Brain microvascular endothelial cell (primary cell): ENCODE data around the gene CIC.

Experiments used
- DNase-seq: peaks from one replicate; pipeline ENCODE4 v3.0.0-alpha.2; 2020
- H3K27ac ChIP-seq: fragments of 250-450 bp; sonication (Bioruptor Pico); 2 replicates; pipeline ENCODE4 v1.5.1; 2020; ENCODE audit warnings: mild to moderate bottlenecking, moderate library complexity
- H3K27me3 ChIP-seq: fragments of 250-450 bp; sonication (Bioruptor Pico); replicated peaks from 2 replicates; pipeline ENCODE4 v1.5.1; 2020; ENCODE audit warnings: mild to moderate bottlenecking
- H3K36me3 ChIP-seq: fragments of 250-450 bp; sonication (Bioruptor Pico); replicated peaks from 2 replicates; pipeline ENCODE4 v1.5.1; 2020; ENCODE audit warnings: mild to moderate bottlenecking
- H3K4me3 ChIP-seq: 2 replicates; pipeline ENCODE4 v1.5.1; 2011; ENCODE audit warnings: low read depth, mild to moderate bottlenecking, control low read depth, low read length, moderate library complexity
- in situ Hi-C: cut with HindIII; loops from 2 replicates; pipeline ENCODE4 v1.10.0; 2017; ENCODE audit warnings: low sequenced_read_pairs, low pct_ligation_motif_present
- TF ChIP-seq, protein P1 (sequence below): IDR thresholded peaks from 2 replicates; pipeline ENCODE4 v1.5.1; 2011; ENCODE audit warnings: low read depth, mild to moderate bottlenecking, moderate library complexity, low read length, control low read depth, inconsistent platforms; ENCODE audit errors: missing control alignments

CIC gene

DNA sequence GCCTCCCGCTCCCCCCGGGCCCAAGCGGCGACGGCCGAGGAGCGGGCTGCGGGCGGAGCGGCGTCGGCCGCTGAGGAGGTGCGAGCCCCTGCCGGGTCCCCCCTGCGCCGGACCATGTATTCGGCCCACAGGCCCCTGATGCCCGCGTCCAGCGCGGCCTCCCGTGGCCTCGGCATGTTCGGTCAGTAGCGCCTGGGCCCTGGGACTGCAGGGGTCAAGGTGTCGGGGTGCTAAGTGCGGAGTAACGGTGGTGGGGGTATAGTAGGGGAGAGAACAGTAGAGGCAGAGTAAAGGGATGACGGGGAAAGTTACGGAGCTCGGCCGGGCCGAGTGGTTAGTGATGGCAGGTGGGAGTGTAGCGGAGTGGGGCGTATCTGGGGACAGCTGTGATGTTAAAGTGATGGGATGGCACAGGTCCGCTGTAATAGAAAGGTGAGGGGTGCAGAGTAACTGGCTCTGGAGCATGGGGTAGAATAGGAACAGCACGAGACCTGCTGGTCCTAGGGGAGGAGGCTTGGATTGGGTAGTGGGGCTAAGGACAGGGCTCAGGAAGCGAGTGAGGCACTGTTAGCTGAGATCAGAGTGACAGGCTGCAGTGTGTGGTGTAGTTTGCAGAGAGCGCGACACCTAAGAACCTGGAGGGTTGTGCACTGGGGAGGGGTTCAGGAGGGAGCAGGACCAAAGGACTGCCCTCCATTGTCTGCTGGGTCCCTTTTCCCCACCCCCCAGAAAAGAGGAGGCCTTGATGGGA lies 15.7 kb downstream of the CIC start:
- peak overlapping the region; percentile 63 for H3K4me3 ChIP-seq
- in situ Hi-C loops: no loop called here
- H3K27me3 ChIP-seq: no peaks in the 10 kb centered on the region
- no peak overlapping the region for H3K27ac ChIP-seq
- peaks cover 28% of the 10 kb centered on the region for H3K36me3 ChIP-seq
- TF ChIP-seq, protein P1, sequence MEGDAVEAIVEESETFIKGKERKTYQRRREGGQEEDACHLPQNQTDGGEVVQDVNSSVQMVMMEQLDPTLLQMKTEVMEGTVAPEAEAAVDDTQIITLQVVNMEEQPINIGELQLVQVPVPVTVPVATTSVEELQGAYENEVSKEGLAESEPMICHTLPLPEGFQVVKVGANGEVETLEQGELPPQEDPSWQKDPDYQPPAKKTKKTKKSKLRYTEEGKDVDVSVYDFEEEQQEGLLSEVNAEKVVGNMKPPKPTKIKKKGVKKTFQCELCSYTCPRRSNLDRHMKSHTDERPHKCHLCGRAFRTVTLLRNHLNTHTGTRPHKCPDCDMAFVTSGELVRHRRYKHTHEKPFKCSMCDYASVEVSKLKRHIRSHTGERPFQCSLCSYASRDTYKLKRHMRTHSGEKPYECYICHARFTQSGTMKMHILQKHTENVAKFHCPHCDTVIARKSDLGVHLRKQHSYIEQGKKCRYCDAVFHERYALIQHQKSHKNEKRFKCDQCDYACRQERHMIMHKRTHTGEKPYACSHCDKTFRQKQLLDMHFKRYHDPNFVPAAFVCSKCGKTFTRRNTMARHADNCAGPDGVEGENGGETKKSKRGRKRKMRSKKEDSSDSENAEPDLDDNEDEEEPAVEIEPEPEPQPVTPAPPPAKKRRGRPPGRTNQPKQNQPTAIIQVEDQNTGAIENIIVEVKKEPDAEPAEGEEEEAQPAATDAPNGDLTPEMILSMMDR: no peak
- no peak for DNase-seq

DNA sequence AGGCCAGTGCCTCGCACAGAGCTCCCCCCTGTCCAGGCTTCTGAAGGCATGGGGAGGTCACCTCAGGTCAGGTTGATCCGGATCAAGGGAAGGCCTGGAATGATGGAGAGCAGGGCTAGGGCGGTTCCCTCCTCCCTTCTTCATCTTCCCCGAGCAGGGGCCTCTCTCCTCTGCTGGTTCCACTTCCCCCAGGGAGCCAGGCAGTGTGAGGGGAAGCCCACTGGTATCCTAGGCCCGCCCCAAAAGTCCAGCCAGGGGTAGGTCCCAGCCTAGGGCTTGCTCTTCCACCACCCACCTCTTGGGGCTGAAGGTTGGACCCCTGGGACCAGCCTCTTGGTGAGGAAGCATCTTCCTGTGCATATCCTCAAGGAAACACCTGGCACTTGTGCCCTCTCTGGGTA lies 16.5 kb downstream of the CIC start:
- no peak overlapping the region for H3K4me3 ChIP-seq
- TF ChIP-seq, protein P1: no peak
- no peak for DNase-seq
- H3K36me3 ChIP-seq: peaks cover 36% of the 10 kb centered on the region
- no peaks in the 10 kb centered on the region for H3K27me3 ChIP-seq
- no peak overlapping the region for H3K27ac ChIP-seq
- in situ Hi-C loops: no loop called here

DNA sequence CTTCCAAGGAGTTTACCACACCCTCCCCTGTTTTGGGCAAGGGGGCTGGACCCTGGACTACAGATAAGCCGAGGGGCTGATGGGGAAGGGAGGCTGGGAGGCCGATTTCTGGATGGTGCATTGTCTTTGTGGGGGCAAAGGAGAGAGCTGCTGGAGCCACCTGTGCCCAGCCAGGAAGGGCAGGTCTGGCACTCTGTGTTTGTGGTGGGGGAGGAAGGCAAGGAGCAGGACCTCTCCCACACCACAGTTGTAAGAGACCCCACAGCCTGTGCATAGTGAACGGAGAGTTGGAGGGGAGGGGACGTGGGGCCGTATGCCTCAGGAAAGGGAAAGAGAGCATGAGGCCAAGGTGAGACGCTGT lies 16.9 kb downstream of the CIC start:
- H3K4me3 ChIP-seq: peak overlapping the region; percentile 5
- in situ Hi-C loops: no loop called here
- peaks cover 40% of the 10 kb centered on the region for H3K36me3 ChIP-seq
- no peaks in the 10 kb centered on the region for H3K27me3 ChIP-seq
- TF ChIP-seq, protein P1: no peak
- DNase-seq: no peak
- no peak overlapping the region for H3K27ac ChIP-seq

DNA sequence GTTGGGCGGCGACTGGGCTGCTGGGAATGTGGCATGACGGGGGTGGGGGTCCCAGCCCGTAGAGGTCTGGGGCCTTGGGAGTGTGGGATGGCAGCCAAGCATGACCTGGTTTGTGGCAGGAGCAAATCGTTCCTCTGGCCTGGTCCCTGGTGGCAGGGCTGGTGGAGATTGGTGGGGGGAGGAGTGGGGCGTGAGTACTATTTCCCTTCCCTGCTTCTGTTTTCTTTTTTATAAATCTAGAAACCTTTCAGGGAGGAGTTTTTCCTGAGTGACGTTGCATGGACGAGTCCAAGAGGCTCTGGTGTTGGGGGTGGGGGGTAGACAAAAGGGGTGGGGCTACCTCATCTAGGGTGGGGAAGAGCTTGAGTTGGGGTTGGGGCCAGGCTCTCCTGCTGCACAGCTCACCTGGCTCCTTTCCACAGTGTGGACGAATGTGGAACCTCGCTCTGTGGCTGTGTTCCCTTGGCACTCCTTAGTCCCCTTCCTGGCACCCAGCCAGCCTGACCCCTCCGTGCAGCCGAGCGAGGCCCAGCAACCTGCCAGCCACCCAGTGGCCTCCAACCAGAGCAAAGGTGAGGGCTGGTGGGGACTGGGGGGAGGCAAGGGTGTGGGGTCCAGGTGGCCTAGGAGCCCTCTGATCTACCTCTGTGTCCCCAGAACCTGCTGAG lies 17.4 kb downstream of the CIC start:
- H3K27ac ChIP-seq: no peak overlapping the region
- DNase-seq: no peak

DNA sequence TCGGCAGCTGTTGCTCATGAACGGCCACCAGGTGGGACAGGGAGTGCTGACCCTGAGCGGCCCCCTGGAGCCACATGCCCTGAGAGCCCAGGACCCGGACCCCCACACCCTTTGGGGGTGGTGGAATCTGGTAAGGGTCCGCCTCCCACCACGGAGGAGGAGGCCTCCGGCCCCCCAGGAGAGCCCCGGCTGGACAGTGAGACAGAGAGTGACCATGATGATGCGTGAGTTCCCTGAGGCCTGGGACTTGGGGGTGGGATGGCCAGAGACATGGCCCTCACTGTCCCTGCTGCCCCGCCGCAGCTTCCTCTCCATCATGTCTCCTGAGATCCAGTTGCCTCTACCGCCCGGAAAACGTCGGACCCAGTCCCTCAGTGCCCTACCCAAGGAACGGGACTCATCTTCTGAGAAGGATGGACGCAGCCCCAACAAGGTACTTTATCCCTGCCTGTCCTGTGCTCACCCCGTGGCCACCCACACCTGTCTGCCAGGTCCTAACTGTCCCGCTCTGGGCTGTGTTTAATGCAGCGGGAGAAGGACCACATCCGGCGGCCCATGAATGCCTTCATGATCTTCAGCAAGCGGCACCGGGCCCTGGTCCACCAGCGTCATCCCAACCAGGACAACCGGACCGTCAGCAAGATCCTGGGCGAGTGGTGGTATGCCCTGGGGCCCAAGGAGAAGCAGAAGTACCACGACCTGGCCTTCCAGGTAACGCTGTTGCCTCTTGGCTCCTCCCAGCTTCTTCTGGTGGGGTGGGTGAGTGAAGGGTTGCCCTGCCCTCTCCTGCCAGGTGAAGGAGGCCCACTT lies 18.2 kb downstream of the CIC start:
- TF ChIP-seq, protein P1: no peak
- no peak for DNase-seq
- Histone ChIP-seq H3K4me3 (no peak overlapping the region), H3K27ac (no peak overlapping the region), H3K36me3 (peaks cover 53% of the 10 kb centered on the region), H3K27me3 (no peaks in the 10 kb centered on the region)
- in situ Hi-C loops: no loop called here

More for the DNA sequence above, 17.4 kb downstream of the CIC start:
- TF ChIP-seq, protein P1: no peak
- in situ Hi-C loops: no loop called here
- H3K4me3 ChIP-seq: peak overlapping the region; percentile 5
- peaks cover 46% of the 10 kb centered on the region for H3K36me3 ChIP-seq
- H3K27me3 ChIP-seq: no peaks in the 10 kb centered on the region
